Measurements from ENCODE around the gene KIF6.

Gene KIF6, protein sequence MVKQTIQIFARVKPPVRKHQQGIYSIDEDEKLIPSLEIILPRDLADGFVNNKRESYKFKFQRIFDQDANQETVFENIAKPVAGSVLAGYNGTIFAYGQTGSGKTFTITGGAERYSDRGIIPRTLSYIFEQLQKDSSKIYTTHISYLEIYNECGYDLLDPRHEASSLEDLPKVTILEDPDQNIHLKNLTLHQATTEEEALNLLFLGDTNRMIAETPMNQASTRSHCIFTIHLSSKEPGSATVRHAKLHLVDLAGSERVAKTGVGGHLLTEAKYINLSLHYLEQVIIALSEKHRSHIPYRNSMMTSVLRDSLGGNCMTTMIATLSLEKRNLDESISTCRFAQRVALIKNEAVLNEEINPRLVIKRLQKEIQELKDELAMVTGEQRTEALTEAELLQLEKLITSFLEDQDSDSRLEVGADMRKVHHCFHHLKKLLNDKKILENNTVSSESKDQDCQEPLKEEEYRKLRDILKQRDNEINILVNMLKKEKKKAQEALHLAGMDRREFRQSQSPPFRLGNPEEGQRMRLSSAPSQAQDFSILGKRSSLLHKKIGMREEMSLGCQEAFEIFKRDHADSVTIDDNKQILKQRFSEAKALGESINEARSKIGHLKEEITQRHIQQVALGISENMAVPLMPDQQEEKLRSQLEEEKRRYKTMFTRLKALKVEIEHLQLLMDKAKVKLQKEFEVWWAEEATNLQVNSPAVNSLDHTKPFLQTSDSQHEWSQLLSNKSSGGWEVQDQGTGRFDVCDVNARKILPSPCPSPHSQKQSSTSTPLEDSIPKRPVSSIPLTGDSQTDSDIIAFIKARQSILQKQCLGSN

DNA sequence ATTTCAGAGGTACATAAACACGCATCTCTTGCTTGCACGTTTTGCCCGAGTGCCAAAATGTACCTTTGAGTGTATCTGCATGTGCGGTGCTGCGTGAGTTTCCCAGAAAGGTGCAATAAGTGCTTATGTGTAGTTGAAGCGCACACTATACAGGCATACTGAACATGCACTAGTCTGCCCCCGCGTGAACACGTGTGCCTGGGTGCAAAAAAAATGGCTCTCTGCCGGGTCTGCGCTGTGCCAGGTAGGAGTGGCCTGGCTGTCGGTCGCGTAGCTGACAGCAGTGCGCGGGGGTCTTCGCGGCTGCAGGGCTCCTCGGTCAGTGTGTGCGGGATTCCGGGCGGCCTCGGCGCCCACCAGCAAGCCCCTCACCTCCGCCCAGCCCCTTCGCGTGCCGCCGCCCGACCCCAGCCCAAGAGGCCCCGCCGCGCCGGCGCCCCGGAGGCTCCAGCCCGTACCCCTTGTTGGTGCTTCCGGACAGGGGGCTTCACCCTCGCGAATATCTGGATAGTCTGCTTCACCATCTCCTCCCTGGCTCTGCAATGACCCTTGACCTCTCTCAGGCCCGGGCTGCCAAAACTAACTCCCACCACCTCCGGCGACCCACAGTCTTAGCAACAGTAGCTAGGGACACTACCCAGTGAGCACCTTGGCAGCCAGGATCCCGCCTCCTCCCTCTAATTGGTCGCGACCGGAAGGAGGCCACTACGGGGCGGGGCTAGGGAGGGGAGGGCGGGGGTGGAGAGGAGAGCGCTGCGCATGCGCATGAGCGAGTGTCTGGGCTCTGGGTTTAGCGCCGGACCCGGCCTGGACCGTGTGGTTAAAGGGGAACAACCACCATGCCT, at the start of gene KIF6:
Gene KIF6, minus strand, starts transcription at position 622 of the 845 bp plus-strand sequence. Its CDS starts 98 bp downstream, at position 524.
- peak; percentile 58 for DNase-seq (ENCODE audit: low spot score)
- FAIRE-seq = no peak

DNA sequence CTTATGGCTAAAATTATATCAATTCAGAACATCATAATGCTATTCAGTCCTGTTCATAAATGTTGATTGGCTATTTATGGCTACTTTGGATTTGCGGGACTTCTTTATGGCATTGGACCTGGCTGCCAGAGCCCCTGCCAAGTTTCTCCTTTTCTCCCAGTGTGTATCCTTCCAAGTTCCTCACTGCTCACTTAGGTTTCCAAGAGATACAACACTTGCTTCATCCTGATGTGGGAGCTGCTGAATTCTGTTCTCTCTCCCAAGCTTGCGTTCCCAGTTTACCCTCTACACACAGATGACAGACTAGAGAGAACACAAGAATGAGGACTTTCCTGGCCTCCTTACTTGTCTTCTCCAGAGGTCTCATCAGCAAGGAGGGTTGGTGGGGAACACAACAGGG, 48.6 kb upstream of the KIF6 start:
- DNase-seq (ENCODE audit: low spot score) (no peak), FAIRE-seq (no peak)

DNA sequence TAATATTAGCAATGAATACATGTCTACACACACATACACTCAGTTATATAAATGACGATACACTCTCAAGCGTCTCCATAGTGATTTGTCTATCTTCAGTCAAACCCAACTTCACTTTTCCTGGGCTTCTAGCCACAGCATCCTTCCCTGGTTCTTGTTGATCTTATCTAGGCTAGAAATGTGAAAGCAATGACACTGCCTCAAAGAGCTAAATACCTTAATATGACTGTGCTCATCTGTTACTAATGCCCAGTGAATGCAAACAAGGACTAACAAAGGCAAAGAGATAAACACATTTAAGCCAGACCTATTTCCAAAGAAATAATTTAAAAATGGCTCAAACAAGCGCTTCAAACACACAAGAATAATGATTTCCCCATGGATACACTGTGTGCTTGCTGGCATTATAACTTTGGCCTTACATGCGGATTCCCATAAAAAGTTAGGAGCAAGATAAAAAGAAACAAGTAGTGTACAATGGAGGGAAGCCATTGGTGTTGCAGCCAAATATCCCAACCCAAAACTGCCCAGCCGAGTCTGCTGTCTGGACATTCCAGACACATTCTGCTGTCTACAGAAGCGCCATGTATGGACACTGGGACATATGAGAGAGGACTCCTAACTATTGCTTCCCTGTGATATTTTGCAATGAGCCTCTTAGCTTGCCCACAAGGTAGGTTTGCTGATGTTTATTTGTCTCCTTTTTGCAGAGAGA, 47.5 kb upstream of the KIF6 start:
- DNase-seq (ENCODE audit: low spot score) = no peak
- FAIRE-seq = no peak

DNA sequence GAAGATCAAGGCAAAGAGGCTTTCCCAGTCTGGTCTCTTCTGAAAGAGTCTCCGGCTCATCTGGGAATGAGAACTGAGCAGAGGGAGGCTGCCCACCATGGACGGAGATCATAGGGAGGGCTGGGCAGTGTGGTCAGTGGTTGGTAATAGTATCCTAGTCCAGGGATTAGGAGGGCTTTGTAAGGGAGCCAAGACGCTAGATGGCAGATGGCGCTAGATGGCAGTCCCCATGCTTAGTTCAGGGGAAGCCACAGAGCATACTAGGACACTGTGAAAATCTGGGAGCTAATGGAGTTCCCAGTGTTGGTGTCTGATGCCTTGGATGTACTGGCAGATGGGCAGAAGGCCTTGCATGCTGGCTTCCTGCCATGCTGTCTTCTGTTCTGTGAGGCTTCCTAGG, 45.2 kb upstream of the KIF6 start:
- FAIRE-seq = no peak
- DNase-seq (ENCODE audit: low spot score) = no peak

DNA sequence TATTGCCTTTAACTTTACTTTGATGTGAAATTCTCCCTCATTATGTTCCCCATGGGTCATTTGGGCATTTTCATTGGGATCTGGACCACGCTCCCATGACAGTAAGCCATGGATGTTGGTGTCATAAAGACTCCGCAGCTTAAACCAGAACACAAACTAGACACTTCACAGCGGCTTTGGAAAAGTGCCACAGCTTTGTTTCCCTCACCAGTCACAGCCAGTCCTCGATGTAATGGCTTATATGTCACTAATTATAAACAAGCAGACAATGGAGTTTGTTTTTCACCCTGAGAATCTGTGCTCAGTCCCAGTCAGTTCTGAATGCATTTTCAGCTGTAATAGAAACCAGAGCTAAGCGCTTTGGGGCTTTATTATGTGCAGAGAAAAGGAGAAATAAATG, 43.8 kb upstream of the KIF6 start:
- DNase-seq (ENCODE audit: low spot score) (no peak), FAIRE-seq (no peak)

DNA sequence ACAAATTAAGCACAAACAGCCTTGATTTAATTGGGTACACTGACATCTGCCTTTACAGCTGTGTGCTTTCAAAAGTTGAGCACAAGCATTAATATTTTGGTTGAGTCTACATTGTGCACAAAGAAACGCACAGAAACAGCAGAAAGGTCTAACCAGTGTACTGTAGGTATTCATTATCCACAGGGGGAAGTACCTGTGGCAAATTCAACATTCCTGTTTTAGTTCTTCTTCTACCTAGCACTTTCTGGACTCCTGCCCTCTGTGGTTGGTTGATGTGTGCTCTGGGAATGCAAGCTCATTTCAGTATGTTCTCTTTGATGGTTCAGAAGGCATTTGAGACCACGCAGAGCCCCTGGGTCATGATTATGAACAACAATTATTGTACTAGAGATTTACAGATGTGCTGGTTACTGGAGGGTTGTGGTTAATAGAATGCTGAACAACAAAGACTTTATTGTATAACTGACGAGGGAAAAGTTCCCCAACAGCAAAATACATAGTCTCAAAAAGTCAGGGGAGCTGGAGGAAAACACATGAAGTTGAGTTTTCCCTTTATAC, 40.4 kb upstream of the KIF6 start:
- DNase-seq (ENCODE audit: low spot score) = no peak
- no peak for FAIRE-seq

DNA sequence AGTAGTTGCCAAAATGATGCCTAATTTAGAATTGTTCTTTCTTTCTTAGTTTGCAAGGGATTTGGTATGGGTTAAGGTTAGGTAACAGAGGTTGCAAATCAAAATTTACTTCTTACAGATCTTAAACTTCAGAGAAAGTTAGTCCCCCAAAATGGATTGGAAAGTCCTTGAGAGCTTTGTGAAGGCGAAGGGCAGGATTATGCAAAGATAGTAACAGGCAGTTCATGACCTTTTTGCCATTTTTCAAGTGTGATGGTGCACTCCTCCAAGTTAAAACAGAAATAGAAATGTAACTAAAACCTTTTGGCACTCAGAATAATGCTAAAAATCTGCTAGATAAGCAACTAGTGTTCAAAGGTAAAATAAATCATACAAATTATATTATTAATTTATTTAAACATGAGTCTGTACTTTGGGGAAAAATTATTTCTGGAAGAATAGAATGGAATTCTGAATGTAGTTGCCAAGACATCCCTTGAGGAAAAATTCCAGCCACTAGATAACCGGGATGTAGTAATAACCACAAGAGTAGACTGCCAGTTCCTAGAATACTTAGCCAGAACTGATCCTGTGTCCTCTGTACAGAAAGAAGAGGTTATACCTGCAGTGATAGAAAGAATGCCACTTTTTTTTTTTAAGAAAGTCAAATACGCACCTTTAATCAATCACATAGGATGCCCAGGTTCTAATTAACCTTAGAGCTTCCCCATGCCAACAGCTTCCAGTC, 35.2 kb upstream of the KIF6 start:
- DNase-seq (ENCODE audit: low spot score) (no peak), FAIRE-seq (no peak)

DNA sequence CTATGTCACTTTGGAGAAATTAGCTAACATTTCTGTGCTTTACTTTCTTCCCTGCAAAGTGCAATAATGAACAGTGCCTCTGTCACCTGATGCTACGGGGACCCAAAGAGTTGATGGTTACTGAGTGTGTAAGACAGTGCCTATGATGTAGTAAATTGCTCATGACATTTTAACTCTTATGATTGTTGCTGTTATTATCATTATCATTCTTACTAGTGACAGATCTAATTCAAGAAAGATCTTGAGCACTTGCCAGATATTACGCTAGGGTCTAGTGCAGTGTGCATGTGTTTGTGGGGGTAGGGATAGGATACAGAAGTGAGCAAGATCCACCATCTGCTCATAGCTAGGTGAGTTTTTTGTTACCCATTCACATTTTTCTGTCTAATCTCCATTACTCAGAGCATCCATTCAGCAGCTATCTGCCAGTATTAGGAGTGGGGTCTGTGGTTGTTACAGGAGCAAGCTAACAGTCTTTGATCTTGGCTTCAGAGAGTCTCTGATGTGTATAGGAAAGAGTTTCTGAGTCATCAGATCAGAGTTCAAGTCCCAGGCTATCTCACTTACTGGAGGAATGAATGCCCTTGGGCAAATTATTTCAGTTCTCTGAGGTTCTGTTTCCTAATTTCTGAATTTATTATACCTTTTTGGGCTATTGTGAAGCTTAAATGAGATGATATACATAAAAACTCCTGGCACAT, 33.8 kb upstream of the KIF6 start:
- no peak for DNase-seq (ENCODE audit: low spot score)
- FAIRE-seq = no peak

DNA sequence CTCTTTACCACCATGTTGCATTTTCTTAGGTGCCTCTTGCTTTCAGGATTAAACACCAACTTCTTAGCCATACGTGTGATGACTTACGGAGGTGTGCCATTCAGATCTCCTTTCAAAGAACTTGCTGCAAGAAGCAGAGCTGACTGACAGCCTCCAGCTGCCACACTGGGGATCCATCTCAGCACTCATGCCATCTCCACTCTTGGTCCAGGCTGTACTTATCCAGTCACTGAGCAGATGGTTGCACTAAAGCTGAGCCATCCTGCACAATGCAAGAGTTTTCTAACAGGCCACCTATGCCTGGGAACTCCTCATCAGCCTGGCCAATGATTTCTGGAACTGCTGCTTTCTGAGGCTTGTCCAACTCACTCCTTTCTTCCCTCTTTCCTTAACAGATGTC, 31.4 kb upstream of the KIF6 start:
- FAIRE-seq (no peak), DNase-seq (ENCODE audit: low spot score) (no peak)

DNA sequence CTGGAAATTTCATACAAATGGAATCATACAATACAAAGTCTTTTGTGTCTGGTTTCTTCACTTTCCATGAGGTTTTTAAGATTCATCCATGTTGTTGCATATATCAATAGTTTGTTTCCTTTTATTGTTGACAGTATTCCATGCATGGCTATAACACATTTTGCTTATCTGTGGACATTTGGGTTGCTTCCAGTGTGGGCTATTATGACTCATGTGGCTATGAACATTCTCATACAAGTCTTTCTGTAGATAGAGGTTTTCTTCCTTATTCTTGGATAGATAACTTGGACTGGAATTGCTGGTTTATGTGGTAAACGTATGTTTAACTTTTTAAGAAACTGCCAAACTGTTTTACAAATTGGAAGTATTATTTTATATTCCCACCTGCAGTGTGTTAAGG, 30.0 kb upstream of the KIF6 start:
- FAIRE-seq = no peak
- no peak for DNase-seq (ENCODE audit: low spot score)

DNA sequence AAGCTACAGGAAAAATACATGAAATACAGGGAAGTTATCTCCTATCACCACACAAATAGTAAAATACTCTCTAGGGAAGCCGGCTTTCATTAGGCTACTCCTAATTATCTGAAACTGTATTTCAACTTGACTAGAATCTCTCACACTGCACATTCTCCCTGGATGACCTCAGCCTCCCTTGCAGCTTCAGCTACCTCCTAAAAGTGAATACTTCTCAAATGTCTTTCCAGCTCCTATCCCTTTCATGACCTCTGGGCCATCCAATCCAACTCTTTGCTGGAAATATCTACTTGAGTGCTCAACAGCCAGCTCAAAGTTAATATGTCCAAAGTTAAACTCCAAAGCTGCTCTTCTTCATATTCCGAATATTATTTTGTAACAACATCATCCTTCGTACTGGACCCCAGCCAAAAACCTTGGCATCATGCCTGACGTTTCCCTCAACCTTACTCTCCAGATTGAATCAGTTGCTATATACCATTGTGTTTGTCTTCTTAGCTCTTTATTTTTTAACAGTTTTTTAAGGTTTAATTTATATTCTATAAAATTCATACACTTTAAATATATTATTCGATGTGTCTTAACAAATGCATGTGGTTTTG, 29.4 kb upstream of the KIF6 start:
- FAIRE-seq (no peak), DNase-seq (ENCODE audit: low spot score) (no peak)

DNA sequence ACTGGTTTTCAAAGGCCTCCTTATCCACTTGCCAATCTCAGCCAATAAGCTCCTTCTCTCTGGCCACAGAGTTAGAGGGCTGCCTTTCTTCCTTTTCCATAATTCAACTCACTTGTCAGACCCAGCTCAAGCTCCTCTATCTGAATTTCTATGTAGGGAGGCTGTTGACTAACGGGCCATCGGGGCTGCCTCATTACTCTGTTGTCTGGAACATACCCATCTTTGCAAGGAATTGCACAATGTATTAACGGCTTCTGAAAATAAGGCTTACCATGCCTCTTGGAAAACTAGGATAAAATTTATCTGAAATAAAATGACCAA, 28.5 kb upstream of the KIF6 start:
- DNase-seq (ENCODE audit: low spot score) = no peak
- no peak for FAIRE-seq

DNA sequence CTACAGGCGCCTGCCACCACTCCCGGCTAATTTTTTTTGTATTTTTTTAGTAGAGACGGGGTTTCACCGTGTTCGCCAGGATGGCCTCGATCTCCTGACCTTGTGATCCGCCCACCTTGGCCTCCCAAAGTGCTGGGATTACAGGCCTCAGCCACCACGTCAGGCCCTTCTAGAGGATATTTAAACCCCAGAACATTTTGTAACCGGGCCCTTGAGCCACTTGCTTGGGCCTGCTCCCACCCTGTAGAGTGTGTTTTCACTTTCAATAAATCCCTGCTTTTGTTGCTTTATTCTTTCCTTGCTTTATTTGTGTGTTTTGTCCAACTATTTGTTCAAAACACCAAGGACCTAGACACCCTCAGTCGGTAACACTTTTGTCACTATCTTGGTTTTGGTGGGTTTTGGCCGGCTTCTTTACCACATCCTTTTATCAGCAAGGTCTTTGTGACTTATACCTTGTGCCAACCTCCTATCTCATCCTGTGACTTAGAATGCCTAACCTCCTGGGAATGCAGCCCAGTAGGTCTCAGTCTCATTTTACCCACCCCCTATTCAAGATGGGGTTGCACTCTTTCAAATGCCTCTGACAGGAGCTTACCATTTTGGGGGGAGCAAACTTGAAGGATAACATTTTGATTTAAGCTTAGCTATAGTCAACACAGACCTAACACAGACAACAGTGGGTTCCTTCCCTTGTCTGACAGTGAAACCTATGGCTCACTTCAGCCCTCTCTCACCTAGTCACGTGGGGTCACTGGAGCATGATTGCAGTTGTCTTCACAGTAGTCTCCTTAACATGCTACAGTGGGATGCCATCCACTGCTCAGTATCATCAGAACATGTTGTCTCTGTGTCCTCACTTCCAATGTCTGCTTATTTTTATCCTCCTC, 27.9 kb upstream of the KIF6 start:
- DNase-seq (ENCODE audit: low spot score) (no peak), FAIRE-seq (no peak)

DNA sequence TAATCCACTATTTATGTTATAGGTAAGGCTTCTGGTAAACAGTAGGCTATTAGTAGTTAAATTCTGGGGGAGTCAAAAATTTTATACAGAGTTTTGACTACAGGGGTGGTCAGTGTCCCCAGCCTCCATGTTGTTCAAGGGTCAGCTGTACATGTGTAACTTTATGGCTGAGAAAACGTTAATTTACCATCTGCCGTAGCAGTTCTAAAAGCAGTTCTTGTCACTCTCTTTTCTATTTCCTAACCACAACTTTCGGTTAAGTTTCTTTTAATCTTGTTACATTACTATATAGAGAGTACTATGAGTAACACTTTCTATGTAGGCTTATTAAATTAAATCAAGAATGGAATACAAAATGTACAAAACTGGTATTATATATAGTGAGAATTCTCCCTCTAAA, 21.6 kb upstream of the KIF6 start:
- DNase-seq (ENCODE audit: low spot score) (no peak), FAIRE-seq (no peak)

DNA sequence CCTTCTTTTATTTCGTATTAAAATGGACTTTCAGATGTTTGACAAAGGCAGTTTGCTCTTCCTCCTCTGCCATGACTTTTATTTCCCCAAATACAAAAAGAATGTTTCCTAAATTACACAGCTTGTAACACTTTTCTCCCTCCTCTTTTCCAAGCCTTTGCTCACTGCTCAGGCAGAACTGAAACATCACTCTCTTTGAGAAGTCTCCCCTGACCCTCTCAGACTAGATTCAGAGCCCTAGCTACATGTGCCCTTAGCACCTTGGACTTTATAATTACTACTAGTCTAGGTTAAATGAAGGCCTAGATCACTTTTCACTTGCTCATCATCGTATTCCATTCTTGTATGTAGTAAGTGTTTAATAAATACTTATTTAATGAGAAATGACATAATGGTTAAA, 8.5 kb upstream of the KIF6 start:
- FAIRE-seq (no peak), DNase-seq (ENCODE audit: low spot score) (no peak)

DNA sequence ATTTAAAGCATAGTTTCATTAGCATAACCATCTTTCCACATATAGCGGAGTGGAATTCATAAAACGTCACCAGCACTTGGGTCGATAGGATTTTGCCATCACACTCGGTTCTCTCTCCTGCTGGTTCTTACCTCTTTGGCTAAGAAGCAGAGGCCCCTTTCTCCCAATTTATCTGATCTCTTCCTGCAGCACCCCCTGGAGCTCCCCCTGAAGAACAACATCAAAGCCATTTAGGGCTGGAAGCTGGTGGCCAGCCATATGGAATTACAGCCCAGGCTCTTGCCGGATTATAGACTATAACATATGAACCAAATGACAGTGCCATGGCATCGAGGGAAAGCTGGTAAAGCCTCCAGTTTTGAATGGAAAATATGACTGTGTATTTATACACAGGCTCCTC, 6.4 kb upstream of the KIF6 start:
- no peak for DNase-seq (ENCODE audit: low spot score)
- no peak for FAIRE-seq

DNA sequence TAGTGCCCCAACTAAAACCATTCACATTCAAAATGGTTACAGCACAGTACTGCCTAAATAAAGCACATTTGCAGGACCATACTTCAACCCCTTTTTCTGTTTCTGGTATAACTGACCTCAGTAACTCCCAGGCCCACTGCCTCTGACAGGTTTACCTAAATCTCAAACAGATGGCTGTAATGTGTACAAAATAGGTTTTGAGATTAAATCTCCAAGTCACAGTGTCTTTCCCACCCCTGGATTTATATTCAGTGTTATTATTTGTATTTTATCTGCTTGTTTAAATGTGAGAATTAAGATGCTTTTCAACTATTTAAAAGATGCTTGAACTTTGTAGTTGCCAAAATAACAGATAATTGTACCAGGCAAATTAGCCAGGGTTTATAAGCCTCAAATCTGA, 4.7 kb upstream of the KIF6 start:
- no peak for DNase-seq (ENCODE audit: low spot score)

DNA sequence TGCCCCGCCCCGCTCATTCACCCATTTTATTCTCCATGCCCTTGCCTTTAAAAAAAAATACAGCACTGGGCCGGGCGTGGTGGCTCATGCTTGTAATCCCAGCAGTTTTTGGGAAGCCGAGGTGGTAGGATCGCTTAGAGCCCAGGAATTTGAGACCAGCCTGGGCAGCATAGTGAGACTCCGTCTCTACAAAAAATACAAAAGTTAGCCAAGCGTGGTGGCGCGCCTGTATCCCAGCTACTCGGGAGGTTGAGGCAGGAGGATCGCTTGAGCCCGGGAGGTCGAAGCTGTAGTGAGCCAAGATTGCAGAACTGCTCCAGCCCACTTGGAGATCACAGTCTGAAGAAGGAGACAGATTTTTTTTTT, 407 bp upstream of the KIF6 start:
- no peak for DNase-seq (ENCODE audit: low spot score)
- no peak for FAIRE-seq

More for the DNA sequence above, 4.7 kb upstream of the KIF6 start:
- FAIRE-seq = no peak
